NB4 (cell line): ENCODE results near the gene NEUROD4.

ENCODE experiments used
- DNase-seq: peaks from one replicate; pipeline ENCODE4 v3.0.0; 2010; ENCODE audit warnings: low read depth
- H3K4me3 ChIP-seq: one replicate; pipeline ENCODE4 v1.5.1; 2011; ENCODE audit warnings: mild to moderate bottlenecking, low read depth, low read length, moderate library complexity
- MYC ChIP-seq: IDR thresholded peaks from 2 replicates; pipeline ENCODE4 v1.6.1; 2011; ENCODE audit warnings: low read depth, low read length
- POLR2A ChIP-seq: IDR thresholded peaks from 2 replicates; pipeline ENCODE4 v1.6.1; 2011; ENCODE audit warnings: mild to moderate bottlenecking; ENCODE audit not compliant: insufficient read length; ENCODE audit errors: extremely low read depth
- TF ChIP-seq, protein P1 (sequence below): IDR thresholded peaks from one replicate; pipeline ENCODE4 v1.5.1; 2012; ENCODE audit warnings: low read depth, low read length
- TF ChIP-seq, protein P2 (sequence below): IDR thresholded peaks from 2 replicates; pipeline ENCODE4 v1.6.1; 2011; ENCODE audit warnings: low read depth, low read length

Gene NEUROD4

DNA sequence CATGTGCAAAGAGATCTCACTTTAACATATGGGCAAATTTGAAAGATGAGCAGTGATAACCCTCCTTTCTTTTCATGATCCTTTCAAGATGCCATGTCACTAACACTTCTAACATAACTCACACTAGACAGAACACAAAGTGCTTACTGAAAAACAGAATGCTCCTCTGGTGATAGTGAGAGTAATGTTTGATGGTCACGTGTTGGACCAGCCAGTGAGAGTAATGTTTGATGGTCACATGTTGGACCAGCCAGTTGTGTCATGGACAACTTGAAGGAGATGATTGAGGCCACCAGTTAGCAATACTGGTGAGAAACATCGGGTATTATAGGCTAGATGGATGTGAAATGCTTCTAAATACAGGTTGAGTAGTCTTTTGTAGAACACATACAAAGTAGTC is 5.7 kb downstream of the NEUROD4 start:
- TF ChIP-seq, protein P1, sequence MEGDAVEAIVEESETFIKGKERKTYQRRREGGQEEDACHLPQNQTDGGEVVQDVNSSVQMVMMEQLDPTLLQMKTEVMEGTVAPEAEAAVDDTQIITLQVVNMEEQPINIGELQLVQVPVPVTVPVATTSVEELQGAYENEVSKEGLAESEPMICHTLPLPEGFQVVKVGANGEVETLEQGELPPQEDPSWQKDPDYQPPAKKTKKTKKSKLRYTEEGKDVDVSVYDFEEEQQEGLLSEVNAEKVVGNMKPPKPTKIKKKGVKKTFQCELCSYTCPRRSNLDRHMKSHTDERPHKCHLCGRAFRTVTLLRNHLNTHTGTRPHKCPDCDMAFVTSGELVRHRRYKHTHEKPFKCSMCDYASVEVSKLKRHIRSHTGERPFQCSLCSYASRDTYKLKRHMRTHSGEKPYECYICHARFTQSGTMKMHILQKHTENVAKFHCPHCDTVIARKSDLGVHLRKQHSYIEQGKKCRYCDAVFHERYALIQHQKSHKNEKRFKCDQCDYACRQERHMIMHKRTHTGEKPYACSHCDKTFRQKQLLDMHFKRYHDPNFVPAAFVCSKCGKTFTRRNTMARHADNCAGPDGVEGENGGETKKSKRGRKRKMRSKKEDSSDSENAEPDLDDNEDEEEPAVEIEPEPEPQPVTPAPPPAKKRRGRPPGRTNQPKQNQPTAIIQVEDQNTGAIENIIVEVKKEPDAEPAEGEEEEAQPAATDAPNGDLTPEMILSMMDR, result no peak
- TF ChIP-seq MYC (no peak), POLR2A (no peak)
- TF ChIP-seq, protein P2, sequence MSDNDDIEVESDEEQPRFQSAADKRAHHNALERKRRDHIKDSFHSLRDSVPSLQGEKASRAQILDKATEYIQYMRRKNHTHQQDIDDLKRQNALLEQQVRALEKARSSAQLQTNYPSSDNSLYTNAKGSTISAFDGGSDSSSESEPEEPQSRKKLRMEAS, result no peak
- no peak overlapping the region for H3K4me3 ChIP-seq
- DNase-seq, result no peak

DNA sequence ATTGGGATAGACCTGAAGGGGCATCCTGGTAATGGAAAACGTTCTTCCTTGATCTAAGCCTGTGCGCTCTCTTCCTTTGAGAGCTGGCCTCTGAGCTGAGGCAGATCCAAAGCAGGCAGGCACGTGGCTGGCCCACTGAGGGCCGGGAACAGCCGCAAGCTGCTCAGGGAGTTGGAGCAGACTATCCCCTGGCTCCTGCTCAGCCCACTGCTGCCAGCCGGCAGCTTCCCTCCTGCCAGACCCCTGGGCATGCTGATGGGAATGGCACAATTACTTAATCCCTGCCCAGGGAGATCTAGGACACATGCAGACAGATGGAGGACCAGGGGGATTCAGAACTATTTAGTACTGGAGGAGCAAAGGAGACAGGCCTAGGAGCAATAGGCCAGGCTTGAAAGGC is 14.4 kb downstream of the NEUROD4 start:
- DNase-seq, result no peak
- TF ChIP-seq, protein P1, result no peak
- TF ChIP-seq, protein P2, result no peak
- no peak for TF ChIP-seq POLR2A
- no peak for TF ChIP-seq MYC
- H3K4me3 ChIP-seq, result no peak overlapping the region

DNA sequence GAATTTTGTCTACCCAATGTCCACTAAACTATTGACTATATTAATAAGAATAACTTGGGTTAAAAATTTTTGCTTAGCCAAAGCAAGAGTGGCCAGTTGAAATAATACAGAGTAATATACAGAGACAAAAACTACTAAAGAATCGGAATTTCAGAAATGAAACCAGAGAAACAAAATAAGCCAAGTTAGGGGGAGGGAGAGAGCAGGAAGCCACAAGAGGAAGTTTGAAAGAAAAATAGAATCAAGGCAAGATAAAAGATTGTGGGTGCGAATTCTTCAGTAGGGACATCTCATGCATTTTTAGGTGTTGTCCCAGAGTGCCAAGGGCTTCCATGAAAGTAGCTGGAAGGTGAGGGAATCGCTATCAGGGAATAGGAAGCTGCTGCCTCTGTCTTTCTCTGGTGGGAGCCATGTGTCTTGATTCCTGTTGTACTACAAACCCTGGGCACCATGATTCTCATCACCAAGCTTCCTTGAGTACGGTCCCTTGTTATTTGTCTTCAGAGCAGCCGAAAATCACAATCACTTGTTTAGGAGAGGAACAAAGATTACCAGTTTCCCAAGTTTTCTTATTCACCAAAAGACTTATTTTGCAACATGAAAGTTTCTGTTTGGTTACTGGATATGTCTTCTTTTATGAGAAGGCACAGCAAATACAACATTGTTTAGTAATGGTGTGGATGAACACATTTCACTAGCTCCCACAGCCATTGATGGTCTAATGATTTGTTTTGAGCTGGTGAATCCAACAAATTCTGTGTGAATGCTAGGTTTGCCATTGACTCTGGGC is 16.7 kb downstream of the NEUROD4 start:
- TF ChIP-seq, protein P1, result no peak
- TF ChIP-seq MYC (no peak), POLR2A (no peak)
- TF ChIP-seq, protein P2, result no peak
- H3K4me3 ChIP-seq, result no peak overlapping the region
- DNase-seq, result peak; percentile 23

DNA sequence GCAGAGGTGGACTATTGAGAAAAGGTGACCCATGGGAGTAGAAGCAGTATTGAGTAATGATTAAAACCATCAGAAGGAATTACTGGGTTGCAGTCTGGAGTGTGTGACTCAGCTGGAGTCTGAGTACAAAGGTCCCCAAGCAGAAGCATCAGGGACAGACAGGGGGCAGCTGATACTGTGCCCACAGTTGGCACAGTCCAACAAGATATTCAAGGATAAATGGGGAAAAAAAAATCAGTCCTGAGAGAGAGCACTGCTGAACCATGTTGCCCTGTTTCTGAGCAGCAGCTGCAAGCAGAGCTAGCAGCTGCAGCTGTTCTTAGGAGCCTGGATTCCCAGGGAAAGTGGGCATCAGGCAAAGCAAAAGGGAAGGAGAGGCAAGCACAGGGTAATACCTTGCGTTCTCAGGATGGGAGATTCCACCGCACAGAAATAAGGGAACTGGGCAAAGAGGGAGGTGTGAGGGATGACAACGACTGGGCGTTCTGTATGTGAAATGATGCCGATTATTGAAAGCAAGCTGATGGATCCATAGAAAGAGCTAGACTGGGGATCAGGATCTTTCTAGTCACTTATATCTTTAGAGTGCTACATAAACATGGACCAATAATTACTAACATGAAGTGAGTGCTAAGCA is 17.7 kb downstream of the NEUROD4 start:
- no peak for DNase-seq
- no peak overlapping the region for H3K4me3 ChIP-seq
- no peak for TF ChIP-seq MYC

DNA sequence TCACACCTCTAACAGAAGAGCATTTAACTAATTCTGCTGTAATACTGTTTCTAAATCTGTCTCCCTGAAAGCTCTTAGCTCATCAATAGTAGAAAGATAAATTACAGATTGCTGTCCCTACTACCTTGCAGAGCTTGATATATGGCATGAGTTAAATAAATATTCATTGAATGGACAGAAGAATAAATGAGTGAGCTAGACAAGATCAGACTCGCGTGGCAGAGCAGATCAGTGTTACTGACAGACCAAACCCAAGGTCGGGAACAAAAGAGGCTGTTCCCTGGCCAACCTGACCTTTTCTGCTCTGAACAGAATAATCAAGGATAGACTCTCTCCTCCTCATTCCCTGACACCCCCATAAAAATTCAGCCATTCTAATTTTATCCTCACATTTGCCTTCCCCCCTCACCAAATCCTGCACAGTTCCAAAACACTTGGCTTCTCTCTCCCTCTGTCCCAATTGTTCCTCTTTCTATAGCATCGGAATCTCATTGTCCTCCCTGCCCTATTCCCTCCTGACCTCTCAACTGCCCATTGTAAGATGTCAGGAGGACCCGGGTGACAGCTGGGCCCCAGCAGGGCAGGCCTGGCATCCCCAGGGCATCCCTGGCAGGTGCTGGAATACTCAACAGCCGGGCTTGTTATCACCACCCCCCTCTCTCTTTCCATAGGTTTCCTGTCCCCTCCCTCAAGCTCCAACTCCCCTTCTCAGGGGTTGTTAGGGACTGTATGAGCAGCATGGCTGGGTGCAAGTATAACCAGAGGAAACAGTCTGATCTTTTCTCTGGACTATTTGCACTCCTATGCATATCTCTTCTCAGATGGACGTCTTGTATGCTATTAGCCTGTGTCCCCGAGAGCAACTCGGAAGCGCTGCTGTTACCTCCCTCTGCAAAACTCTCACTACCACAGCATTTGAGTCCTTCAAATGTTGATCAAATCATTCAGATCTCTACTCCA is 19.9 kb downstream of the NEUROD4 start:
- no peak overlapping the region for H3K4me3 ChIP-seq
- TF ChIP-seq, protein P1, result no peak
- TF ChIP-seq MYC (no peak), POLR2A (no peak)
- TF ChIP-seq, protein P2, result no peak
- DNase-seq, result no peak
